Uterus (tissue), 4 donors: ENCODE results near the gene BTBD16. TPM values are rescaled to one million over a fixed set of nuclear protein-coding genes. Genes with fewer than 3 reads are reported as not detected.

Experiments used
- DNase-seq, 2 donors: peaks; one replicate each; pipeline ENCODE4 v3.0.0-alpha.2; 2019 to 2020
- H3K27ac ChIP-seq, 2 donors: fragments of 200-600 bp; sonication (generic); 1 replicate in 1 of 2; 2 replicates in 1 of 2; pipeline ENCODE4 v1.5.1; 2016 to 2018
- H3K27me3 ChIP-seq, 2 donors: fragments of 200-600 bp; sonication (generic); one replicate each; pipeline ENCODE4 v1.5.1; 2018 to 2019; ENCODE audit warnings: control low read depth in 1 of 2
- H3K36me3 ChIP-seq, 2 donors: fragments of 200-600 bp; sonication (generic); one replicate each; pipeline ENCODE4 v1.5.1; 2019; ENCODE audit warnings: control low read depth in 1 of 2
- H3K4me1 ChIP-seq, 2 donors: fragments of 200-600 bp; sonication (generic); one replicate each; pipeline ENCODE4 v1.5.1; 2018 to 2019; ENCODE audit warnings: control low read depth in 1 of 2
- H3K4me3 ChIP-seq, 2 donors: fragments of 200-600 bp; sonication (generic); 1 replicate in 1 of 2; 2 replicates in 1 of 2; pipeline ENCODE4 v1.5.1; 2018 to 2019; ENCODE audit warnings: mild to moderate bottlenecking in 1 of 2
- H3K9me3 ChIP-seq, 2 donors: fragments of 200-600 bp; sonication (generic); one replicate each; pipeline ENCODE4 v1.5.1; 2019; ENCODE audit warnings: control low read depth in 1 of 2
- CTCF ChIP-seq, 4 experiments: fragments of 200-600 bp in 2 of 4; fragments of 450-650 bp in 2 of 4; sonication (generic) in 2 of 4; IDR thresholded peaks; one replicate each; pipeline ENCODE4 v1.5.1; 2016 to 2019; ENCODE audit warnings: antibody characterized with exemption in 4 of 4, mild to moderate bottlenecking in 2 of 4, moderate library complexity in 1 of 4
- POLR2A ChIP-seq, 2 donors: fragments of 450-650 bp; IDR thresholded peaks; one replicate each; pipeline ENCODE4 v1.6.1; 2016; ENCODE audit warnings: antibody characterized with exemption in 2 of 2, mild to moderate bottlenecking in 1 of 2, moderate library complexity in 1 of 2
- intact Hi-C: fragments of 100-400 bp; cut with DNase I; formaldehyde crosslinking; loops from one replicate; pipeline ENCODE4 v1.15.1; 2023; ENCODE audit warnings: low total_unique reads
- total RNA-seq, 4 donors: library from RNA; depleted of rRNA in 3 of 4; stranded (reverse); fragments of >200 nt in 3 of 4; gene quantifications; one replicate each; pipeline versions ENCODE4 v1.1.0 to v1.2.4, GENCODE V29; 2014 to 2023
- donor health status: DM: yes; HTN: yes; CAD: no.

The BTBD16 gene
- total RNA-seq, 4 donors from 2014 or later = 0.14 to 0.46 TPM; not detected in 2

DNA sequence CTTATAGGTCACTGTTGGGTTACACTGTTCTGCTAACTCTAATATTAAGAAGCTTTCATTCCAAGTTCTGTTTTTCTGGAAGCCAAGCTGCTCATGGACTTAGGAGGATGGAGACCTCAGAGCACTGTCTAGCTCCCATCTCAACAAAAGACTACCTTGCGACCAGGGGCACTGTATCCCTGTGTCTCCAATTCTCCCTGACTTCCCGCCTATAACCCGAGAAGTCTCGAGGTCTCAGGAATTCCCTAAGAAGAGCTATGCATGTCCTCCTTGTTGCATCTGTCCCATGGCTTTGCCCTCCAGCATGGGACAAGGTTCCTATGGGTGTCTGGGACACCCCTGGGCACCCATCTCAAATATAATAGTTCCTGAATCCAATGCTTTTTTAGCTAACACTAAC, 31.2 kb downstream of the BTBD16 start:
- Histone ChIP-seq H3K9me3 (no peaks in the 10 kb centered on the region), H3K36me3 (no peaks in the 10 kb centered on the region), H3K27me3 (no peaks in the 10 kb centered on the region), H3K4me3 (no peak overlapping the region), H3K4me1 (no peaks in the 10 kb centered on the region), H3K27ac (no peak overlapping the region)
- intact Hi-C loops = no loop called here
- DNase-seq = no peak
- TF ChIP-seq POLR2A (IDR thresholded peaks at IDR 0.05) (no peak), CTCF (IDR thresholded peaks at IDR 0.05) (no peak)

- Histone ChIP-seq H3K27ac (no peak overlapping the region), H3K36me3 (no peaks in the 10 kb centered on the region)
Measured at GRCh38 chr10:122303271-122304053, 32.4 kb downstream of the BTBD16 start.

GRCh38 chr10:122304054-122304579, 33.0 kb downstream of the BTBD16 start:
- H3K4me3 ChIP-seq = no peak overlapping the region
- no peaks in the 10 kb centered on the region for H3K9me3 ChIP-seq
- TF ChIP-seq CTCF (IDR thresholded peaks at IDR 0.05) (no peak), POLR2A (IDR thresholded peaks at IDR 0.05) (no peak)
- peaks cover 0 to 6% of the 10 kb centered on the region in 2 donors for H3K4me1 ChIP-seq
- no peak for DNase-seq
- H3K36me3 ChIP-seq = no peaks in the 10 kb centered on the region
- no peaks in the 10 kb centered on the region for H3K27me3 ChIP-seq
- intact Hi-C loops = no loop called here
- no peak overlapping the region for H3K27ac ChIP-seq

More at GRCh38 chr10:122303271-122304053, 32.4 kb downstream of the BTBD16 start:
- no peak overlapping the region for H3K4me3 ChIP-seq
- DNase-seq = no peak
- no peaks in the 10 kb centered on the region for H3K27me3 ChIP-seq
- H3K9me3 ChIP-seq = no peaks in the 10 kb centered on the region
- peaks cover 0 to 2% of the 10 kb centered on the region in 2 donors for H3K4me1 ChIP-seq
- intact Hi-C loops = no loop called here
- TF ChIP-seq POLR2A (IDR thresholded peaks at IDR 0.05) (no peak), CTCF (IDR thresholded peaks at IDR 0.05) (no peak)

GRCh38 chr10:122306282-122306681, 35.2 kb downstream of the BTBD16 start:
- peaks cover 0 to 6% of the 10 kb centered on the region in 2 donors for H3K4me1 ChIP-seq
- no peak overlapping the region for H3K4me3 ChIP-seq
- peak overlapping the region; percentile 95 to 96 for H3K27ac ChIP-seq
- TF ChIP-seq CTCF (IDR thresholded peaks at IDR 0.05) (no peak), POLR2A (IDR thresholded peaks at IDR 0.05) (no peak)
- no peaks in the 10 kb centered on the region for H3K36me3 ChIP-seq
- DNase-seq = no peak
- intact Hi-C loops = no loop called here
- H3K9me3 ChIP-seq = no peaks in the 10 kb centered on the region
- no peaks in the 10 kb centered on the region for H3K27me3 ChIP-seq

- DNase-seq = no peak
- Histone ChIP-seq H3K36me3 (no peaks in the 10 kb centered on the region), H3K27ac (peak overlapping the region; percentile 95 to 96), H3K4me3 (no peak overlapping the region), H3K9me3 (no peaks in the 10 kb centered on the region), H3K4me1 (peaks cover 0 to 6% of the 10 kb centered on the region in 2 donors), H3K27me3 (no peaks in the 10 kb centered on the region)
- intact Hi-C loops = no loop called here
- TF ChIP-seq POLR2A (IDR thresholded peaks at IDR 0.05) = no peak
- no peak for TF ChIP-seq CTCF (IDR thresholded peaks at IDR 0.05)
Measured at GRCh38 chr10:122306744-122307143, 35.6 kb downstream of the BTBD16 start.
